GM18861 (cell line): ENCODE data around the gene RREB1.

ENCODE experiments used
- ATAC-seq: cut with Tn5 transposase; IDR thresholded peaks from one replicate; pipeline ENCODE4 v1.9.1; 2021; ENCODE audit not compliant: unreplicated experiment

RREB1 gene, protein sequence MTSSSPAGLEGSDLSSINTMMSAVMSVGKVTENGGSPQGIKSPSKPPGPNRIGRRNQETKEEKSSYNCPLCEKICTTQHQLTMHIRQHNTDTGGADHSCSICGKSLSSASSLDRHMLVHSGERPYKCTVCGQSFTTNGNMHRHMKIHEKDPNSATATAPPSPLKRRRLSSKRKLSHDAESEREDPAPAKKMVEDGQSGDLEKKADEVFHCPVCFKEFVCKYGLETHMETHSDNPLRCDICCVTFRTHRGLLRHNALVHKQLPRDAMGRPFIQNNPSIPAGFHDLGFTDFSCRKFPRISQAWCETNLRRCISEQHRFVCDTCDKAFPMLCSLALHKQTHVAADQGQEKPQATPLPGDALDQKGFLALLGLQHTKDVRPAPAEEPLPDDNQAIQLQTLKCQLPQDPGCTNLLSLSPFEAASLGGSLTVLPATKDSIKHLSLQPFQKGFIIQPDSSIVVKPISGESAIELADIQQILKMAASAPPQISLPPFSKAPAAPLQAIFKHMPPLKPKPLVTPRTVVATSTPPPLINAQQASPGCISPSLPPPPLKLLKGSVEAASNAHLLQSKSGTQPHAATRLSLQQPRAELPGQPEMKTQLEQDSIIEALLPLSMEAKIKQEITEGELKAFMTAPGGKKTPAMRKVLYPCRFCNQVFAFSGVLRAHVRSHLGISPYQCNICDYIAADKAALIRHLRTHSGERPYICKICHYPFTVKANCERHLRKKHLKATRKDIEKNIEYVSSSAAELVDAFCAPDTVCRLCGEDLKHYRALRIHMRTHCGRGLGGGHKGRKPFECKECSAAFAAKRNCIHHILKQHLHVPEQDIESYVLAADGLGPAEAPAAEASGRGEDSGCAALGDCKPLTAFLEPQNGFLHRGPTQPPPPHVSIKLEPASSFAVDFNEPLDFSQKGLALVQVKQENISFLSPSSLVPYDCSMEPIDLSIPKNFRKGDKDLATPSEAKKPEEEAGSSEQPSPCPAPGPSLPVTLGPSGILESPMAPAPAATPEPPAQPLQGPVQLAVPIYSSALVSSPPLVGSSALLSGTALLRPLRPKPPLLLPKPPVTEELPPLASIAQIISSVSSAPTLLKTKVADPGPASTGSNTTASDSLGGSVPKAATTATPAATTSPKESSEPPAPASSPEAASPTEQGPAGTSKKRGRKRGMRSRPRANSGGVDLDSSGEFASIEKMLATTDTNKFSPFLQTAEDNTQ (N-terminal part only)

DNA sequence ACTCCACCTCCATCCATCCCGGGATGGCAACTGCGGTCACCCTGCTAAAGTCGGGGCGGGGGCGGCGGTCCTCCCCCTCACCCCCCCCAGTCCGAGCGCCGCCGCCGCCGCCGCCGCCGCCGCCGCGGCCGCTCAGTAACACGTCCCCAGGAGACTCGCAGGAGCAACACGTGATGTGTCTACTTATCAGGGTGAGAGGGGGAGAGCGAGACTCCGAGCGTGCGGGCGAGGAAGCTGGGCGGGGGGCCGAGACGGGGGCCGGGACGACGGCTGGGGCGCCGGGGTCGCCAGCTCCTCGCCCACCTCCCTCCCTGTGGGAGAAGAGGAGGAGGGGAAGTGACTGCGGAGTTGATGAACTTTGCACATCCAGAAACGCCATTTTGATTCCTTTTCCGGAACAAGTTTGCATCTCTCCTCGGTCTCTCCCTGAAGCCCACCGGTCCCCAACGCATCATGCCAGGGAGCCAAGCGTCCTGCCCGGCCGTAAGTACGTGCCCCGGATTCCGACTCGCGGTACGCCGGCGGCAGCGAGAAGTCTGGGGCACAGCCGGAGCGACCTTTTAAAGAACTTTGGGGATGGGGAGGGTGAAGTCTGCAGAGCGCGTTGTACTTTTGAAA is at the start of gene RREB1:
Gene RREB1 (plus strand): TSS at position 384 of the 618 bp plus-strand sequence. CDS start 73,951 bp downstream, outside the sequence.
- ATAC-seq = peak; percentile 42

DNA sequence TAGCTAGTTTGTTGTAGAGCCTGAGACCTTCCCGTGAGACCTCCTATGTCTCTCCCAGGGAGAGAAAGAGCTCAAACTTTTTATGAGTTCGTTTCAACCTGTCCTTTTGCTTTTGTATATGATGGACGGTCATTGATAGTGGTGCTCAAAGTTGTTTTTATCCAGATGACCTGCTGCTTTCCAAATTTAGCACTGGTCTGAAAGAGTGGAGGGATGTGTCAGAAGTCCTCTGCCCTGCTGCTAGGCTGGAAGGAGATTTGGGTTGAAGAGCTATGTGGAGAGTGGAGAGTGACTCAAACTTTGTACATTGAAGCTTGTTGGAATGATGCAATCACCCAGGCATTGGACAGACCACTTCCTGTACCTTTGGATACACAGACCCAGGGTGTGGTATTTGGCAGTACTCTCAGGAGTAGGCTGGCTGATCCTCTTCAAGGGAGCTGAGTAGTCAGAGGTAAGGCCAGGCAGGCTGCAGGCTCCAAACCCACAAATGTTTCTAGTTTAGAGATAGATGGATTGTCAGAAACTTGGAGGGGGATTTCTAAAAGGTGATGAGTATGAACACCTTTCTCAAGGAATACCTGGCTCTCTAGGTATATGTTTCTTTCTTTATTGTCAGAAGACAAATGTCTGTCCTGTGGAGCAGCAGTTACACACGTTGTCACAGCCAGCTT is 49.4 kb upstream of the RREB1 start:
- no peak for ATAC-seq

- ATAC-seq = no peak
These were observed 46.8 kb upstream of the RREB1 start for GRCh38 chr6:7060769-7061516.

DNA sequence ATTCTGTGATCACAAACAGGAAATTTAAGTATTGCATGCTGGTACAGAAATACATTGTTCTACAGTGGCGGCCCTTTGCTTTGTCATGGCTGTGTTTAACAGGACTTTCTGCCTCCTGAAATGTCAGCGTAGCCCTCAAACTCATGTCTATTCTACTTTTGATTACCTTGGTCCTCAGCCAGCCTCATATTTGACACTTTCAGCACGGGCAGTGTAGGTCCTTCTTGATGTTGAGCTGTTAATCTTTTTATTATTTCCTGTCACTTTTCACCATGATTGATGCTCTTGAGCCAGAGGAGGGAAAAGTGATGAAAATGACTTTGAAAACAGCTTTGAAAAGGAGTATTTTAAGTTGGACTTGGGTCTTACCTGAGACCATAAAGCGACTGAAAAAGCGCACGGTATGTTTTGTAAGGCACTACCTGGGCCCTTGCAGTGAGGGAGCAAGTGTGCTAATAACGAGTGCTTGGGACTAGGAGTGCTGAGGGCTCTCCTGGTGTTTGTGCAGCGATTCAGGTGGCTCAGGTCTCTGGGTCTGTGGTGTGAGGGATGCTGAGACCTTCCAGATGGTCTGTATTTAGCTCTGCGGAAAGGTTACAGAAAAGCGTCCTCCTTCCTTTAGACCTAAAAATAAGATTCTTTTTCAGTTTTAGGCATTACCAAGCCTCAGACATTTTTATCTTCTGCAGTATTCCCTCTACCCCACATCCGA is 45.2 kb upstream of the RREB1 start:
- no peak for ATAC-seq

DNA sequence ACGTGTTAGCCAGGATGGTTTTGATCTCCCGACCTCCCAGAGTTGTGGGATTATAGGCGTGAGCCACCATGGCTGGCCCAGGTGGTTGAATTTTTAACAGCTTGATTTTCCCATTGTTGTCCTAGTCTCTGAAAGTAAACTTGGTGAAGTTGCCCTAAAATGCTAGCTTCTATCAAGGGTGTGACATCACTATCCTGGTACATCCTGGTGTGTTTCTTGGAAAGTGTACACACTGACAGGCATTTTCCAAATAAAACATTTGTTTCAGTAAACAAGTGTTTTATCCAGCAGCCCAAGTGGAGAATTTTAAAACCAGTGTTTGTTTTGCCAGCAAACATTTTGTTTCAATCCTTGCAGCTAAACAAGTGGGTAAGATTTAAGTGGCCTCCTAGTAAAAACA is 40.5 kb upstream of the RREB1 start:
- no peak for ATAC-seq

- no peak for ATAC-seq
These were observed 36.4 kb upstream of the RREB1 start for GRCh38 chr6:7071405-7071804.

DNA sequence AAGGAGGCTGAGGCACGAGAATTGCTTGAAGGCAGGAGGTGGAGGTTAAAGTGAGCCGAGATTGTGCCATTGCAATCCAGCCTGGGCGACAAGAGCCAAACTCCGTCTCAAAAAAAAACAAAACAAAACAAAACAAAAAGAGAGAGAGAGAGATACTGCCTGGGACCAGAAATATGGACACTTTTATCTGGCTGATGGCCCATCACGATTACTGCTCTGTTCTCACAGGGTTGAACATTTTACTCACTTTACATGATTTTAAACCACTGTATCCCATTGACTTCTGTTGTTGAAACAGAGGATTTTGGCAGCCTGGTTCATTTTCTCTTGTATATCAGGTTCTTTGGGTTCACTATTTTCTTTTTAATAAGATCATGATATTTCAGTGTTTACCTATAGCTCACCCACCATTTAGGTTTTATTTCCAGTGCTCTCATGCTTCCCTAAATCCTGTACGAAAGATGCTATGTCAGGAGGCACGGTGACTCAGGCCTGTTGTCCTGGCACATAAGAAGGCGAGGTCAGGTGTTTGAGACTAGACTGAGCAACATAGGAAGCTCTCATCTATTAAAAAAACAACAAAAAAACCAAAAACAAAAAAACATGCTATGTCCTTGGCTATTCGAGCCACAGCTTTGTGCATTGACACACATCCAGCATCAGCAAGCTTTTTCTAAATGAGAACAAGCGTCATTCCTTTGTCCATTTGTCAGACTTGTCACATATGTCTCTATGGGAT is 34.5 kb upstream of the RREB1 start:
- ATAC-seq = no peak

GRCh38 chr6:7073821-7074525 is 33.8 kb upstream of the RREB1 start:
- ATAC-seq = peak; percentile 94

DNA sequence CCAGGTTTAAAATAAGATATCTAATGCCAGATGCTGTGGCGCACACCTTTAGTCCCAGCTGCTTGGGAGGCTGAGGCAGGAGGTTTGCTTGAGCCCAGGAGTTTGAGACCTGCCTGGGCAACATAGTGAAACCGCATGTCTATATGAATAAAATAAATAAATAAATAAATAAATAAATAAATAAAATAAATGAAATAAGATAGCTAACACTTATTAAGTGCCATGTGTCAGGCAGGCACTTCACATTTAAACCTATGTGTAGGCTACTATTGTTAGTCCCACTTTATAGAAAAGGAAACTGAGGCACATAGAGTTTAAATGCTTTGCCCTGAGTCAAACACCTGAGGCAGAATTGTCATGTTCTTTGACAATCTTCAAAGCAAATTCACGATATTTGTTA is 32.9 kb upstream of the RREB1 start:
- no peak for ATAC-seq

DNA sequence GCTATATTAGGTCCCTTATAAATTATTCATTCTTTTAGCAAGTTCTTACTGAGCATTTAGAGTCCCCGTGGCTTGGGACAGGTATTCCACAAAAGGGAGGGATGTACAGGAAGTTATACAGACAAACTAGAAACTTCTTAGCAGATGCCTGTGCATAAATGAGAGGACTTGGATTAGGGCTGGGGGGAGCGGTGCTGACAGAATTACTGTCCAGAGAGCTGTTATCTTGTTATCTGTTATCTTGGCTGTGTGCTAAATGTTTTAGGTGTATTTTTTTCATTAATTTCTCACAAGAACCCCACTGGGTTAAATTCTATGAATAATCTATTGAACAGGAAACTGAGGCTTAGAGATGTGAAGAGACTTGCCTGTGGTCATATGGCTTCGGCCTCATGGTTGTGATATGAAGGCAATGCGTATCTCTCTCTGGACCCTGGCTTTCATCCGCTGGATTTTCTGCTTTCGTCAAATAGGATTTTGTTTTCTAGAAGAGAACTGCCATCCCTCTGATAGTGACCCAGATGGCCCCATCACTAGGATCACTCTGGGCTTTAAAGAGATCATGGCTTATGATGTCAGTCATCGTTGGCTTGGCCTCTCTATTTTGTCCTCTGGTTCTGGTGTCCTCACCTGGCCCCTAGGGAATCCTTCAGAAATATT is 32.3 kb upstream of the RREB1 start:
- no peak for ATAC-seq

DNA sequence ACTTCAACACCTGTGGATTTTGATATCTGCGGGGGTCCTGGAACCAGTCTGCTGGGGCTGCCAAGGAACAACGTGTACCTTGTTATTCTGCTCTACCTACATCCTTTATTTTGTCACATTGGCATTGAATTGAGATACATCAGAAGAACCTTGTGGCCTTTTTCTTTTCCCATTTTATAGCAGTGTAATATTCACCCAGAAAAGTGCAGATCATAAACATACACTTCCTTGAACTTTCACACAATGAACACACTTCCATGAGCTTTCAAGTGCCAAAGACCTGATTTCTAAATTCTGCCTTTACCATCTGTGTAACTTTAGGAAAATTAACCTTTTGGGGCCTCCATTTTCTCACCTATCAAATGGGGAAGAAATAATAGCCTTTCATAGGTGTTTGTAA is 29.9 kb upstream of the RREB1 start:
- ATAC-seq = no peak

DNA sequence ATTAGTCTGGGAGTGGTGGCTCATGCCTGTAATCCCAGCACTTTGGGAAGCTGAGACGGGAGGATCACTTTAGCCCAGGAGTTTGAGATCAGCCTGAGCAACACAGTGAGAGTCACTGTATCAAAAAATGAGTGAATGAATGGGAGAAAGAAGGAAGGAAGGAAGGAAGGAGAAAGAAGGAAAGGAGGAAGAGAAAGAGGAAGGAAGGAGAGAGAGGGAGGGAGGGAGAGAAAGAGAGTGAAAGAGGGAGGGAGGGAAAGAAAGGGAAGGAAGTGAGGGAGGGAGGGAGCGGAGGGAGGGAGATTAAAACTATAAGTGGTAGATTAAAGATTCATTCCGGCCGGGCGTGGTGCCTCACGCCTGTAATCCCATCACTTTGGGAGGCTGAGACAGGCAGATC is 28.9 kb upstream of the RREB1 start:
- ATAC-seq = no peak

- ATAC-seq = no peak
These were observed 27.4 kb upstream of the RREB1 start for GRCh38 chr6:7080311-7080710.

GRCh38 chr6:7085911-7086310 is 21.9 kb upstream of the RREB1 start:
- no peak for ATAC-seq

GRCh38 chr6:7086488-7086887 is 21.3 kb upstream of the RREB1 start:
- ATAC-seq = peak; percentile 54

GRCh38 chr6:7087066-7087465 is 20.7 kb upstream of the RREB1 start:
- ATAC-seq = no peak

DNA sequence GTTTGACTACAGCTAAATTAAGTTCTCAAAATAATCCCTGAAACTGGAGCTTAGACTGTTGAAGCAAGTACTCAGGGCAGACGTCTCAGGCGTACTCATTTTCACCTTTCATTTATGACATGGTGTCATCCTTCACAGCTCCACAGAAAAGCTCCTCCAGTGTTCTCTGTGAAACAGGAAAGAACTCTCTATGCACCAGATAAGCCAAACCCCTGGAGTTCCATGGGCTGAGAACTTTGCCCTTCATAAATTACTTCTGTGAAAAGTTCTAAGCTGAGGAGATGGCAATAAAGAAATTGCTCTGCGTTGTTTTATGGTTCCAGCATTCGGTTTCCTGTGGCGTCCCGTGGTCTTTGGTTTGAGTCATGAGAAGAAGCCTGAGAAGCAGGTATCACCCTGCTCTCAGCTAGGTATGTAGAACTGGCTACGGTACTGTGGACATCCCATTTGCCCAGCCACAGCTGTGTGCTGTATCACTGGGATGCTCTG is 20.2 kb upstream of the RREB1 start:
- peak; percentile 38 for ATAC-seq
